Mesenchymal stem cell (in vitro differentiated cells and primary cell): Measurements from ENCODE around the gene CCDC180.

Experiments
- DNase-seq: peaks from one replicate; pipeline ENCODE4 v3.0.0-alpha.2; 2013
- H2AFZ ChIP-seq: one replicate; pipeline ENCODE4 v1.6.1; 2013; ENCODE audit warnings: low read depth, mild to moderate bottlenecking, control low read depth, inconsistent platforms, low read length, moderate library complexity
- H2AK5ac ChIP-seq: 2 replicates; pipeline ENCODE4 v1.6.1; 2013; ENCODE audit warnings: low read length, moderate library complexity, mild to moderate bottlenecking, inconsistent platforms; ENCODE audit not compliant: severe bottlenecking
- H2BK120ac ChIP-seq: one replicate; pipeline ENCODE4 v1.6.1; 2013; ENCODE audit warnings: low read depth, mild to moderate bottlenecking, inconsistent platforms, low read length, moderate library complexity
- H2BK12ac ChIP-seq, 2 experiments: one replicate each; pipeline ENCODE4 v1.6.1; 2013; ENCODE audit warnings: inconsistent platforms in 2 of 2, low read length in 2 of 2, mild to moderate bottlenecking in 2 of 2, moderate library complexity in 2 of 2, control low read depth in 1 of 2
- H2BK15ac ChIP-seq: one replicate; pipeline ENCODE4 v1.6.1; 2013; ENCODE audit warnings: mild to moderate bottlenecking, low read depth, inconsistent platforms; ENCODE audit not compliant: poor library complexity, severe bottlenecking
- H2BK5ac ChIP-seq: 2 replicates; pipeline ENCODE4 v1.6.1; 2013; ENCODE audit warnings: low read depth, mild to moderate bottlenecking, low read length, control low read depth, inconsistent platforms; ENCODE audit not compliant: poor library complexity, severe bottlenecking
- H3K14ac ChIP-seq, 2 experiments: one replicate each; pipeline ENCODE4 v1.6.1; 2013; ENCODE audit warnings: inconsistent platforms in 2 of 2, low read length in 2 of 2, control low read depth in 1 of 2, mild to moderate bottlenecking in 1 of 2, moderate library complexity in 1 of 2
- H3K18ac ChIP-seq, 2 experiments: one replicate each; pipeline ENCODE4 v1.6.1; 2013; ENCODE audit warnings: inconsistent platforms in 2 of 2, low read length in 2 of 2, control low read depth in 1 of 2, low read depth in 1 of 2, mild to moderate bottlenecking in 1 of 2
- H3K23ac ChIP-seq, 2 experiments: one replicate each; pipeline ENCODE4 v1.6.1; 2013; ENCODE audit warnings: inconsistent platforms in 2 of 2, low read length in 2 of 2, mild to moderate bottlenecking in 2 of 2, moderate library complexity in 2 of 2, control low read depth in 1 of 2
- H3K27ac ChIP-seq: 2 replicates; pipeline ENCODE4 v1.5.1; 2013; ENCODE audit warnings: mild to moderate bottlenecking, moderate library complexity, low read length, control low read depth, inconsistent platforms; ENCODE audit not compliant: poor library complexity, severe bottlenecking
- H3K27me3 ChIP-seq, 2 experiments: 2 replicates each; pipeline versions ENCODE4 v1.6.1 to v1.7.0; 2013; ENCODE audit warnings: low read length in 2 of 2, mild to moderate bottlenecking in 2 of 2, moderate library complexity in 2 of 2, control low read depth in 1 of 2, inconsistent platforms in 1 of 2; ENCODE audit not compliant: control insufficient read depth in 1 of 2, insufficient read depth in 1 of 2
- H3K36me3 ChIP-seq, 2 experiments: 2 replicates each; pipeline versions ENCODE4 v1.6.1 to v1.7.0; 2013; ENCODE audit warnings: low read length in 2 of 2, control low read depth in 1 of 2, inconsistent platforms in 1 of 2, low read depth in 1 of 2, mild to moderate bottlenecking in 1 of 2; ENCODE audit not compliant: insufficient read depth in 2 of 2, control insufficient read depth in 1 of 2
- H3K4ac ChIP-seq, 2 experiments: one replicate each; pipeline ENCODE4 v1.6.1; 2013; ENCODE audit warnings: inconsistent platforms in 2 of 2, low read length in 2 of 2, mild to moderate bottlenecking in 2 of 2, moderate library complexity in 2 of 2, control low read depth in 1 of 2, low read depth in 1 of 2
- H3K4me1 ChIP-seq: 2 replicates; pipeline ENCODE4 v1.6.1; 2013; ENCODE audit warnings: low read depth, low read length, control low read depth; ENCODE audit not compliant: control insufficient read depth, insufficient read depth
- H3K4me2 ChIP-seq: 2 replicates; pipeline ENCODE4 v1.6.1; 2013; ENCODE audit warnings: low read length, mild to moderate bottlenecking, inconsistent platforms; ENCODE audit not compliant: poor library complexity, severe bottlenecking
- H3K4me3 ChIP-seq, 2 experiments: 2 replicates each; pipeline versions ENCODE4 v1.5.1 to v1.7.0; 2013; ENCODE audit warnings: low read length in 2 of 2, mild to moderate bottlenecking in 2 of 2, control low read depth in 1 of 2, low read depth in 1 of 2; ENCODE audit not compliant: insufficient read depth in 1 of 2
- H3K79me1 ChIP-seq: replicated peaks from 2 replicates; pipeline ENCODE4 v1.6.1; 2013; ENCODE audit warnings: mild to moderate bottlenecking, control low read depth, low read length, inconsistent platforms; ENCODE audit not compliant: poor library complexity, severe bottlenecking
- H3K9ac ChIP-seq: 2 replicates; pipeline ENCODE4 v1.7.0; 2013; ENCODE audit warnings: mild to moderate bottlenecking, low read length, moderate library complexity
- H3K9me3 ChIP-seq: 2 replicates; pipeline ENCODE4 v1.7.0; 2013; ENCODE audit warnings: mild to moderate bottlenecking, low read length; ENCODE audit not compliant: control insufficient read depth
- H4K8ac ChIP-seq: one replicate; pipeline ENCODE4 v1.6.1; 2013; ENCODE audit warnings: inconsistent platforms, mild to moderate bottlenecking, low read length, moderate library complexity
- H4K91ac ChIP-seq: one replicate; pipeline ENCODE4 v1.6.1; 2013; ENCODE audit warnings: mild to moderate bottlenecking, low read length, inconsistent platforms
- WGBS: methylation state at CpG from one replicate; pipeline ENCODE4 v1.1.7; 2013; ENCODE audit warnings: mixed read lengths; 5-methylcytosine and 5-hydroxymethylcytosine counted together

The CCDC180 gene

GRCh38 chr9:97276310-97276852, 31.1 kb upstream of the CCDC180 start:
- H3K4me3 ChIP-seq, result no peak overlapping the region
- H4K8ac ChIP-seq, result no peak overlapping the region
- no peak overlapping the region for H2BK12ac ChIP-seq
- no peaks in the 10 kb centered on the region for H3K27me3 ChIP-seq
- H2AFZ ChIP-seq, result no peak overlapping the region
- H3K4me2 ChIP-seq, result no peak overlapping the region
- H3K36me3 ChIP-seq, result peaks cover 23 to 45% of the 10 kb centered on the region in 2 experiments
- H3K27ac ChIP-seq, result no peak overlapping the region
- no peak overlapping the region for H3K9ac ChIP-seq
- H3K4ac ChIP-seq, result no peak overlapping the region
- no peak overlapping the region for H2AK5ac ChIP-seq
- no peak overlapping the region for H2BK15ac ChIP-seq
- H2BK5ac ChIP-seq, result no peak overlapping the region
- H3K23ac ChIP-seq, result no peak overlapping the region
- H3K9me3 ChIP-seq, result no peaks in the 10 kb centered on the region
- no peak for DNase-seq
- H4K91ac ChIP-seq, result no peak overlapping the region
- WGBS, result 46% methylated on average over 5 of the region's 6 CpGs
- H3K79me1 ChIP-seq, result peaks cover 5% of the 10 kb centered on the region
- H2BK120ac ChIP-seq, result no peak overlapping the region
- no peak overlapping the region for H3K14ac ChIP-seq
- peaks cover 3% of the 10 kb centered on the region for H3K4me1 ChIP-seq
- no peak overlapping the region for H3K18ac ChIP-seq

- Histone ChIP-seq H3K27ac (no peak overlapping the region), H3K4me1 (peaks cover 3% of the 10 kb centered on the region), H2BK120ac (no peak overlapping the region), H3K36me3 (peaks cover 25 to 60% of the 10 kb centered on the region in 2 experiments), H3K23ac (no peak overlapping the region), H3K9ac (no peak overlapping the region), H3K27me3 (no peaks in the 10 kb centered on the region), H2BK12ac (no peak overlapping the region), H3K4me2 (no peak overlapping the region), H3K79me1 (peaks cover 4% of the 10 kb centered on the region), H2AK5ac (no peak overlapping the region), H3K14ac (no peak overlapping the region), H3K9me3 (no peaks in the 10 kb centered on the region), H2AFZ (no peak overlapping the region), H2BK15ac (no peak overlapping the region), H3K18ac (no peak overlapping the region), H4K8ac (no peak overlapping the region), H3K4ac (no peak overlapping the region), H4K91ac (no peak overlapping the region), H2BK5ac (no peak overlapping the region), H3K4me3 (no peak overlapping the region)
- no peak for DNase-seq
- 95% methylated on average over 7 of the region's 7 CpGs for WGBS
Observed at GRCh38 chr9:97277953-97278352, 29.5 kb upstream of the CCDC180 start.

GRCh38 chr9:97280755-97281330, 26.6 kb upstream of the CCDC180 start:
- no peaks in the 10 kb centered on the region for H3K27me3 ChIP-seq
- H3K18ac ChIP-seq, result no peak overlapping the region
- H3K9ac ChIP-seq, result no peak overlapping the region
- no peak overlapping the region for H2BK15ac ChIP-seq
- no peak overlapping the region for H2AK5ac ChIP-seq
- no peak overlapping the region for H3K4me3 ChIP-seq
- H3K36me3 ChIP-seq, result peaks cover 25 to 73% of the 10 kb centered on the region in 2 experiments
- H3K14ac ChIP-seq, result no peak overlapping the region
- peaks cover 3% of the 10 kb centered on the region for H3K4me1 ChIP-seq
- H3K79me1 ChIP-seq, result no peaks in the 10 kb centered on the region
- DNase-seq, result no peak
- H3K27ac ChIP-seq, result no peak overlapping the region
- H4K8ac ChIP-seq, result no peak overlapping the region
- H2BK120ac ChIP-seq, result no peak overlapping the region
- H3K4ac ChIP-seq, result no peak overlapping the region
- H3K23ac ChIP-seq, result no peak overlapping the region
- no peak overlapping the region for H3K4me2 ChIP-seq
- H2BK5ac ChIP-seq, result no peak overlapping the region
- no peak overlapping the region for H2BK12ac ChIP-seq
- WGBS, result 96% methylated on average over 3 of the region's 3 CpGs
- peaks cover 18% of the 10 kb centered on the region for H3K9me3 ChIP-seq
- H4K91ac ChIP-seq, result no peak overlapping the region
- H2AFZ ChIP-seq, result no peak overlapping the region

- H3K36me3 ChIP-seq, result peaks cover 18 to 68% of the 10 kb centered on the region in 2 experiments
- no peak overlapping the region for H2BK12ac ChIP-seq
- H2BK15ac ChIP-seq, result no peak overlapping the region
- no peak overlapping the region for H4K8ac ChIP-seq
- H3K79me1 ChIP-seq, result no peaks in the 10 kb centered on the region
- no peaks in the 10 kb centered on the region for H3K27me3 ChIP-seq
- no peak overlapping the region for H4K91ac ChIP-seq
- H3K4ac ChIP-seq, result no peak overlapping the region
- no peak overlapping the region for H3K4me3 ChIP-seq
- H3K9me3 ChIP-seq, result peaks cover 23% of the 10 kb centered on the region
- no peaks in the 10 kb centered on the region for H3K4me1 ChIP-seq
- H3K9ac ChIP-seq, result no peak overlapping the region
- H3K18ac ChIP-seq, result no peak overlapping the region
- H3K23ac ChIP-seq, result no peak overlapping the region
- no peak overlapping the region for H2BK5ac ChIP-seq
- no peak overlapping the region for H2AK5ac ChIP-seq
- H3K27ac ChIP-seq, result no peak overlapping the region
- no peak overlapping the region for H2BK120ac ChIP-seq
- H2AFZ ChIP-seq, result no peak overlapping the region
- no peak overlapping the region for H3K4me2 ChIP-seq
- no peak for DNase-seq
- H3K14ac ChIP-seq, result no peak overlapping the region
Observed at GRCh38 chr9:97283768-97284167, 23.7 kb upstream of the CCDC180 start.
